ENCODE measurements around the gene FJX1.

The FJX1 gene

GRCh38 chr11:35586222-35586621, 32.0 kb upstream of the FJX1 start:
- TF ChIP-seq FOXM1 (IDR thresholded peaks at IDR 0.05; ENCODE audit: borderline replicate concordance, low read depth) (no peak), RAD21 (IDR thresholded peaks at IDR 0.05; ENCODE audit: low read depth) (no peak), YY1 (IDR thresholded peaks at IDR 0.05; ENCODE audit: low read depth) (no peak), CEBPB (IDR thresholded peaks at IDR 0.05) (no peak), EP300 (IDR thresholded peaks at IDR 0.05; ENCODE audit: borderline replicate concordance) (no peak), USF1 (IDR thresholded peaks at IDR 0.05) (no peak), TCF12 (IDR thresholded peaks at IDR 0.05; ENCODE audit: low read depth) (no peak), NFIC (IDR thresholded peaks at IDR 0.05) (no peak), ZBTB7A (IDR thresholded peaks at IDR 0.05; ENCODE audit: low read depth) (no peak)
- TF ChIP-seq, protein P1, sequence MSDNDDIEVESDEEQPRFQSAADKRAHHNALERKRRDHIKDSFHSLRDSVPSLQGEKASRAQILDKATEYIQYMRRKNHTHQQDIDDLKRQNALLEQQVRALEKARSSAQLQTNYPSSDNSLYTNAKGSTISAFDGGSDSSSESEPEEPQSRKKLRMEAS (IDR thresholded peaks at IDR 0.05), result no peak
- TF ChIP-seq, protein P2, sequence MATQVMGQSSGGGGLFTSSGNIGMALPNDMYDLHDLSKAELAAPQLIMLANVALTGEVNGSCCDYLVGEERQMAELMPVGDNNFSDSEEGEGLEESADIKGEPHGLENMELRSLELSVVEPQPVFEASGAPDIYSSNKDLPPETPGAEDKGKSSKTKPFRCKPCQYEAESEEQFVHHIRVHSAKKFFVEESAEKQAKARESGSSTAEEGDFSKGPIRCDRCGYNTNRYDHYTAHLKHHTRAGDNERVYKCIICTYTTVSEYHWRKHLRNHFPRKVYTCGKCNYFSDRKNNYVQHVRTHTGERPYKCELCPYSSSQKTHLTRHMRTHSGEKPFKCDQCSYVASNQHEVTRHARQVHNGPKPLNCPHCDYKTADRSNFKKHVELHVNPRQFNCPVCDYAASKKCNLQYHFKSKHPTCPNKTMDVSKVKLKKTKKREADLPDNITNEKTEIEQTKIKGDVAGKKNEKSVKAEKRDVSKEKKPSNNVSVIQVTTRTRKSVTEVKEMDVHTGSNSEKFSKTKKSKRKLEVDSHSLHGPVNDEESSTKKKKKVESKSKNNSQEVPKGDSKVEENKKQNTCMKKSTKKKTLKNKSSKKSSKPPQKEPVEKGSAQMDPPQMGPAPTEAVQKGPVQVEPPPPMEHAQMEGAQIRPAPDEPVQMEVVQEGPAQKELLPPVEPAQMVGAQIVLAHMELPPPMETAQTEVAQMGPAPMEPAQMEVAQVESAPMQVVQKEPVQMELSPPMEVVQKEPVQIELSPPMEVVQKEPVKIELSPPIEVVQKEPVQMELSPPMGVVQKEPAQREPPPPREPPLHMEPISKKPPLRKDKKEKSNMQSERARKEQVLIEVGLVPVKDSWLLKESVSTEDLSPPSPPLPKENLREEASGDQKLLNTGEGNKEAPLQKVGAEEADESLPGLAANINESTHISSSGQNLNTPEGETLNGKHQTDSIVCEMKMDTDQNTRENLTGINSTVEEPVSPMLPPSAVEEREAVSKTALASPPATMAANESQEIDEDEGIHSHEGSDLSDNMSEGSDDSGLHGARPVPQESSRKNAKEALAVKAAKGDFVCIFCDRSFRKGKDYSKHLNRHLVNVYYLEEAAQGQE (IDR thresholded peaks at IDR 0.05; ENCODE audit: low read depth), result no peak

DNA sequence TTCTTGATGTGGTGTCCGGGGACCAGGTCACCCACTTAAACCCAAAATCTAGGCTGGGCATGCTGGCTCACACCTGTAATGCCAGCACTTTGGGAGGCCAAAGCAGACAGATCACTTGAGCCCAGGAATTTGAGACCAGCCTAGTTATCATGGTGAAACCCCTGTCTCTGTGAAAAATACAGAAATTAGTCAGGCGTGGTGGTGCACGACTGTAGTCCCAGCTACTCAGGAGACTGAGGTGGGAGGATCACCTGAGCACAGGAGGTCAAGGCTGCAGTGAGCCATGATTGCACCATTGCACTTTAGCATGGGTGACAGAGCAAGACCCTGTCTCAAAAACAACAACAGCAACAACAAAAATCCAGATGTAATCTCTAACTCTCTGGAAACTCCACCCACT, 30.3 kb upstream of the FJX1 start:
- TF ChIP-seq NFIC (IDR thresholded peaks at IDR 0.05) (no peak), RAD21 (IDR thresholded peaks at IDR 0.05; ENCODE audit: low read depth) (no peak), TEAD4 (IDR thresholded peaks at IDR 0.05) (no peak), CEBPB (IDR thresholded peaks at IDR 0.05) (no peak), YY1 (IDR thresholded peaks at IDR 0.05; ENCODE audit: low read depth) (no peak), FOXM1 (IDR thresholded peaks at IDR 0.05; ENCODE audit: borderline replicate concordance, low read depth) (no peak), USF1 (IDR thresholded peaks at IDR 0.05) (no peak), ZBTB7A (IDR thresholded peaks at IDR 0.05; ENCODE audit: low read depth) (no peak), TAF1 (IDR thresholded peaks at IDR 0.05; ENCODE audit: low read depth) (no peak), TCF12 (IDR thresholded peaks at IDR 0.05; ENCODE audit: low read depth) (no peak), EGR1 (IDR thresholded peaks at IDR 0.05) (no peak), CREB1 (IDR thresholded peaks at IDR 0.05; ENCODE audit: low read depth) (no peak), EP300 (IDR thresholded peaks at IDR 0.05; ENCODE audit: borderline replicate concordance) (no peak)
- TF ChIP-seq, protein P1 (IDR thresholded peaks at IDR 0.05), result no peak
- TF ChIP-seq, protein P2 (IDR thresholded peaks at IDR 0.05; ENCODE audit: low read depth), result no peak

DNA sequence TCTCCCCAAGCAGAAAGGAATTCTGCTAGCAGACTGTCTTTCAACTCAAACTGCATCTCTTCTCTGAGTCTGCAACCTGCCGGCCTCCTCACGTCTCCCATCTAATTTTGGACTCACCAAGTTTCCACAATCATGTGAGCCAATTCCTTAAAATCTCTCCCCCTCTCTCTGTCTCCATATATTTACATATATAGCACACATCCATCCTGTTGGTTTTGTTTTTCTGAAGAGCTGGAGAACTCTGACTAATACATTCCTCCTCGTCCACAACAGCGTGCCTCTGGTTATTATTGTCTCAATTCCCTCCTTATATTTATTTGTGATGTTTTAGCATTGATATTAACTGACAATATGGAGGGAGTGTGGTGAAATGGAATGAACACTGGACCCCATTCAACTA, 29.6 kb upstream of the FJX1 start:
- TF ChIP-seq TEAD4 (IDR thresholded peaks at IDR 0.05) (no peak), TAF1 (IDR thresholded peaks at IDR 0.05; ENCODE audit: low read depth) (no peak), USF1 (IDR thresholded peaks at IDR 0.05) (no peak), CEBPB (IDR thresholded peaks at IDR 0.05) (no peak), RAD21 (IDR thresholded peaks at IDR 0.05; ENCODE audit: low read depth) (no peak), NFIC (IDR thresholded peaks at IDR 0.05) (no peak), ZBTB7A (IDR thresholded peaks at IDR 0.05; ENCODE audit: low read depth) (no peak), CREB1 (IDR thresholded peaks at IDR 0.05; ENCODE audit: low read depth) (no peak), EGR1 (IDR thresholded peaks at IDR 0.05) (no peak), TCF12 (IDR thresholded peaks at IDR 0.05; ENCODE audit: low read depth) (no peak), EP300 (IDR thresholded peaks at IDR 0.05; ENCODE audit: borderline replicate concordance) (no peak), YY1 (IDR thresholded peaks at IDR 0.05; ENCODE audit: low read depth) (no peak), FOXM1 (IDR thresholded peaks at IDR 0.05; ENCODE audit: borderline replicate concordance, low read depth) (no peak)
- TF ChIP-seq, protein P1 (IDR thresholded peaks at IDR 0.05), result no peak
- TF ChIP-seq, protein P2 (IDR thresholded peaks at IDR 0.05; ENCODE audit: low read depth), result no peak

DNA sequence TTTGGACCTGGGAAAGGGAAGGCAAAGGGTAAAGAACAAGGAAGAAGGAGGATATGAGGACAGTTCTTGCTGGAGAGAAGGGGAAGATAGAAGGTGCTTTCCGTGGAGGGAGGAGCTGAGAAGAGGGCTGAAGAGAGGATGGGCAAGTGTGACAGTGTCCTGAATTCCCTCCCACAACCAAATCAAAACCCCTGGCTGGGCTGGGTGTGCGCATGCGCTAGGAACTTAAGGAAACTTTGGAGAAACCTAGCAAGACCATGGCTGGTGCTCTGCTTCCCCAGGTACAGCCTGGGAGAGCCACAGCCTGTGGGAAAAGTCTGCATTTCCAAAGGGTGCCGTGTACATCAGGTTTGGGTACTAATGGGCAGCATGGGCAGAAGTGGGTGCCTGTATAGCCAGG, 29.0 kb upstream of the FJX1 start:
- TF ChIP-seq USF1 (IDR thresholded peaks at IDR 0.05) (no peak), TEAD4 (IDR thresholded peaks at IDR 0.05) (no peak), EP300 (IDR thresholded peaks at IDR 0.05; ENCODE audit: borderline replicate concordance) (no peak), EGR1 (IDR thresholded peaks at IDR 0.05) (no peak), CEBPB (IDR thresholded peaks at IDR 0.05) (no peak), NFIC (IDR thresholded peaks at IDR 0.05) (no peak), YY1 (IDR thresholded peaks at IDR 0.05; ENCODE audit: low read depth) (no peak)
- TF ChIP-seq, protein P1 (IDR thresholded peaks at IDR 0.05), result no peak
- TF ChIP-seq, protein P2 (IDR thresholded peaks at IDR 0.05; ENCODE audit: low read depth), result no peak
